SH-SY5Y (cell line): ENCODE measurements around the gene TMEM9B.

Experiments used
- GATA2 ChIP-seq: IDR thresholded peaks from 2 replicates; pipeline ENCODE4 v1.6.1; 2011; ENCODE audit warnings: mild to moderate bottlenecking, low read depth, low read length
- GATA3 ChIP-seq: IDR thresholded peaks from 2 replicates; pipeline ENCODE4 v1.6.1; 2011; ENCODE audit warnings: low read depth, mild to moderate bottlenecking, low read length, moderate library complexity

GRCh38 chr11:8905528-8906165, 58.6 kb downstream of the TMEM9B start:
- TF ChIP-seq GATA2, result no peak
- TF ChIP-seq GATA3, result no peak
